Measurements from ENCODE around the gene STAT5A.
A peak's percentile ranks its signal among the peaks of the same experiment; 100 is the strongest.
"Not testable (repeated sequence)": the region's sequence is repeated elsewhere in the genome, so short reads cannot be mapped to it uniquely, and the experiment has no call there.

Gene STAT5A

DNA sequence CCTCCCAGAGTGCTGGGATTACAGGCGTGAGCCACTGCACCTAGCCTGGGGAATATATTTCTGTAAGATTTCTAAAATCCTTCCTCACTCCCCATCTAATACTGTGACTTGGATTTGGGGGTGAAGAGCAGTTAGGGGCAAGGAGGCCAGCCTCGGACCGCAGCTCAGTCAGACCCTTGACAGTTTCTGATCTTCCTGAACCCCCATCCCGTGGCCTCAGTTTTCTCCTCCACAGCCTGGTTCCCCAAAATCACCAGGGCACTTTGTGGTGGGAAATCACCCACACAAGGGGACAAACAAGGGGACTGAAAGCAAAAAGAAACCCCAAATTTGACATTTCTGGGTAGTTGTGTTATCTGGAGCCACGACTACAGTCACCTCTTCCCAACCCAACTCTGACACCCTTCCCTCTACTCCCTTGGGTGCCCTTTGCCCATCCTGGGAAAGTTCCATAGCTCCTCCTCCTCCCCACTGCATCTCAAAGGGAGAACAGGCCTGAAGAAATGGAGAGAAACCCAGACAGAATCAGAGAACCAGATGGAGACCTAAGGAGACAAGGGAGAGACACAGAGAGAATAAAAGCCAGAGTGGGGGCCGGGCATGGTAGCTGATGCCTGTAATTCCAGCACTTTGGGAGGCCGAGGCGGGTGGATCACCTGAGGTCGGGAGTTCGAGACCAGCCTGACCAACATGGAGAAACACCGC lies 2.8 kb upstream of the STAT5A start:
- no peak for DNase-seq (ENCODE audit: low read depth)

- DNase-seq (ENCODE audit: low read depth) = no peak
Observed at GRCh38 chr17:42286411-42287221, 1.7 kb upstream of the STAT5A start.

DNA sequence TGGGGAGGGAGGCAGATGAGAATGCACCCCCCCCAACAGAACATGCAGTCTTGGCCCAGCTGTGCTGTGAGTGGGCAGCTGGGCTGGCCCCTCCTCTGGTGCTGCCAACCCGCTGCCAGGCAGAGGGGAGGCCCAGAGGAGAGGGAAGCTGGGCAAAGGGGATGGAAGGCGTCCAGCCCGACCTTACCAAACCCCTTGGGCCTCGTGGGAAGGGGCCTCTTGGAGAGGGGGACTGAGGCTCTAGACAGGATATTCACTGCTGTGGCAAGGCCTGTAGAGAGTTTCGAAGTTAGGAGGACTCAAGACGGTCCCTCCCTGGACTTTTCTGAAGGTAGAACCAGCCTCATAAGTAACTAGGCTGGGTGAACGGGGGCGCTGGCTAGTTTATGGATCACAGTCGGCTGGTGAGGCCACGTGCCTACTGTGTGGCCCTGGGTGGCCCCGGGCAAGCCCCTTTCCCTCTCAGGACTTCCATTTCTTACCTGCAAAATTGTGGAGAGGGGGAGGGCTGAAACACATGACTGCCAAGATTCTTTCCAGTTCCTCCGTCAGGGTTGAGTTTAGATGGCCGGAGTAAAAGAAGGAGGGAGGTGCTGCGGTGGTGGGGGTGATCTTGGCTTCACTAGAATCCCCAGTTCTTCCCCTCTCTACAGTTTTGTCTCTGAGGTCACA lies 857 bp upstream of the STAT5A start:
- peak; percentile 25 for DNase-seq (ENCODE audit: low read depth)

DNA sequence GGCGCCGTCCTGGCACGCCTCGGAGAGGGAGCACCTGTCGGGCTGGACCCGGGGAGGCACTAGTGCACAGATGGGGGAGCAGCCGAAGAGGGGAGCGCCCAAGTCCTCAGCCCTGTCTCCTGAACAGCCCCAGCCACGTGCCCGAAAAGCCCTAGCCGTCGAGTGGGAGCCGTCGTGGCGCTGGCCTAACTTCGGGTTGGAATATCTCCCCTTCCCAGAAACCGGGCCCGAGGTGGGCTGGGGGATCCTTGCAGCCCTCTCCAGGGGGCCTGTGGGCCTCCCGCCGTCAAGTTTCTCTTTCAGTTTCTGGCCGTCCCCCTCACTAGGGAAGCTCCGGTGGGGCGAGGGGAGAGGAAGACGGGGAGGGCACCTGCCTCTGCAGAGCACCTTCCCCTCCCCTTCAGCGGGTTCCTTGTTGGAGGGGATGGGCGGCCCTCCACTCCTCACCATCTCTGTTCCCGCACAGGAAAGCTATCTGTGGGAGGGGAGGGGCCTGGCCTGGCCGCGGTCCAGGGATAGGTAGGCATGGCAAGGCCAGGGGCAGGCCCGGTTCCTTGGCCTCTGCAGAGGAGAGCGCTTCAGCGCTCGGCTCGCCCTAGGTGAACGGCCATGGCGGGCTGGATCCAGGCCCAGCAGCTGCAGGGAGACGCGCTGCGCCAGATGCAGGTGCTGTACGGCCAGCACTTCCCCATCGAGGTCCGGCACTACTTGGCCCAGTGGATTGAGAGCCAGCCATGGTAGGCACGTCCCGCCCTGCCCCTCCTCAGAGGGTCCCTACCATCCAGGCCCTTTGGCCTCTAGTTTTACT lies 709 bp downstream of the STAT5A start:
- DNase-seq (ENCODE audit: low read depth) = peak; percentile 46

DNA sequence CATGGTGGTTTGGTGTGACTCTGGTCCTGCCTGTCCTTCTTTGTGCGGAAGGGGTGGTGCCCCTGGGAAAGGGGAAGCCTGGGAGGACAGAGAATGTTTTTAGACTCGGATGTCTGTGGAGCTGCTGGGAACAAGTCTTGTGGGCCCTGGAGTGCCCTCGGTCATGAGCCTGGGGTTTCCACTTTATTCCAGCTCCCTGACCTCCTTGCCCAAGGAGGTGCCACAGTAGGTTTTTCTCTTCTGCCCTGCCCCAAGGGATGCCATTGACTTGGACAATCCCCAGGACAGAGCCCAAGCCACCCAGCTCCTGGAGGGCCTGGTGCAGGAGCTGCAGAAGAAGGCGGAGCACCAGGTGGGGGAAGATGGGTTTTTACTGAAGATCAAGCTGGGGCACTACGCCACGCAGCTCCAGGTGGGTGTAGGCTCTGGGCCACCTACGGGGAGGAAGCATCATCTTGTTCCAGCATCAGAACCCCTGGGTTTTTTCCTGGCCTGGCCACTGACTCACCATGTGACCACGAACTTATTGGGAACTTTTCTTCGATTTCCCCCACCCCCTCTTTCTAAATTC lies 1.4 kb downstream of the STAT5A start:
- peak; percentile 59 for DNase-seq (ENCODE audit: low read depth)

DNA sequence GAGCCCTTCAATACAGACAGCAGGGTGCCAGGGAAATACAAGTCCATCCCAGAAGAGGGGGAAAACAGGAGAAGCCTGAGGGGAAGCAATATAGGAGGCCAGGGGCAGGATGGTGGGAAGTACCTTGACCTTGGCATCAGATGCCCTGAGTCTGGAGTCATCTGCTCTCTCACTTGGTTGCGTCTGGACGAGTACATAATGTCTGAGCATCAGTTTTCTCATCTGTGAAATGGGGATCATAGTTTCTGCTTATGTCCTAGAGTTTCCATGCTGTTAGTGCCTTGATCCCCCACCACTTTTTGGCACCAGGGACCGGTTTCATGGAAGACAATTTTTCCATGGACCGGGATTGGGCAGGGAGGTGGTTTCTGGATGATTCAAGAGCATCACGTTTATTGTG lies 2.3 kb downstream of the STAT5A start:
- DNase-seq (ENCODE audit: low read depth) = no peak

- DNase-seq (ENCODE audit: low read depth) = no peak
Observed at GRCh38 chr17:42291129-42291528, 2.8 kb downstream of the STAT5A start.

- DNase-seq (ENCODE audit: low read depth) = no peak
Observed at GRCh38 chr17:42294469-42295398, 6.4 kb downstream of the STAT5A start.

GRCh38 chr17:42296012-42296411 lies 7.7 kb downstream of the STAT5A start:
- no peak for DNase-seq (ENCODE audit: low read depth)

GRCh38 chr17:42297775-42298174 lies 9.5 kb downstream of the STAT5A start:
- not testable (repeated sequence) for DNase-seq (ENCODE audit: low read depth)

DNA sequence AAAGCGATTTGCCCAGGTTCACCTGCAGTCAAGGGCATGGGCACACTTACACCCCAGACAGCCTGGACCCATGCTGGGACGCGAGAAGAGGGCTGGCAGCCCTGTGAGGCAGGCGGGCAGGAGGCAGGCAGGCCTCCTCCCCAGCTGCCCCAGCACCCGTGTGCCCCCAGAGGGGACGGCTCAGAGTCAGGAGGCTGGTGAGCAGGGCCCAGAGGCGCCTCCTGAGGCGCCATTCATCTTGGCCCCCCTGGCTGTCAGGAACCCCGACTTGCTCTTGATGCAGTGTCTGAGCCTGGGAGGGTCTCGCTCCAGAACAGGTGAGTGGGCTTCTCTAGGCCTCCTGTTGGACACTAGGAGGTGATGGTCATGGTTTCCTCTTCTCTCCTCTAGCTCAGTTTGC lies 11.1 kb downstream of the STAT5A start:
- DNase-seq (ENCODE audit: low read depth) = not testable (repeated sequence)

GRCh38 chr17:42299913-42300312 lies 11.6 kb downstream of the STAT5A start:
- not testable (repeated sequence) for DNase-seq (ENCODE audit: low read depth)

GRCh38 chr17:42301022-42301421 lies 12.7 kb downstream of the STAT5A start:
- DNase-seq (ENCODE audit: low read depth) = no peak

- no peak for DNase-seq (ENCODE audit: low read depth)
Observed at GRCh38 chr17:42303694-42304093, 15.4 kb downstream of the STAT5A start.

DNA sequence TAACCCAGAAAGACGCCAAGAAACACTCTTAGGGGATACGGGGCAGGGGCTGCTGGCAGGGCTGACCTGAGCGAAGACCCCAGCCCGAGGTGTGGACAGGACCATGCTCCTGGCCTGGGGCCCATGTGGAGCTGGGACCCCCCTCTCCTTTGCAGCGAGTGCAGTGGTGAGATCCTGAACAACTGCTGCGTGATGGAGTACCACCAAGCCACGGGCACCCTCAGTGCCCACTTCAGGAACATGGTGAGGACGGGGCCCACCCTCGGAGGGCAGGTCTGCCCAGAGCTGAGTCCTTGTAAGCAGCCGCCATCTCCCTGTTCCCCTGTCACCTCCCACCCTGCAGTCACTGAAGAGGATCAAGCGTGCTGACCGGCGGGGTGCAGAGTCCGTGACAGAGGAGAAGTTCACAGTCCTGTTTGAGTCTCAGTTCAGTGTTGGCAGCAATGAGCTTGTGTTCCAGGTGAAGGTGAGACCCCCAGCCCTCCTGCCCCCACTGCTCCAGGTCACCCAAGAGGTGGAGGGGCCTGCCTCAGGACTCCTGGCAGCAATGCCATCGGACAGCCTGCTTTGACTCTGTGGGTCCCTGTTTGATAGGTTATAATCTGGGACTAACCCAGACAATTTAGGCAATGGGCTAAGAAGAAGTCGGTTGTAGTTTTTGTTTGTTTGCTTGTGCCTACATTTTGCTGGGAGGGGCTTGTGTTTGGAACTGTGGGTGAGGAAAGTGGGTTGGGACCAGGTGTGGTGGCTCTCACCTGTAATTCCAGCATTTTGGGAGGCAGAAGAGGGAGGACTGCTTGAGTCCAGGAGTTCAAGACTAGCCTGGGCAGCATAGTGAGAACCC lies 16.1 kb downstream of the STAT5A start:
- no peak for DNase-seq (ENCODE audit: low read depth)

DNA sequence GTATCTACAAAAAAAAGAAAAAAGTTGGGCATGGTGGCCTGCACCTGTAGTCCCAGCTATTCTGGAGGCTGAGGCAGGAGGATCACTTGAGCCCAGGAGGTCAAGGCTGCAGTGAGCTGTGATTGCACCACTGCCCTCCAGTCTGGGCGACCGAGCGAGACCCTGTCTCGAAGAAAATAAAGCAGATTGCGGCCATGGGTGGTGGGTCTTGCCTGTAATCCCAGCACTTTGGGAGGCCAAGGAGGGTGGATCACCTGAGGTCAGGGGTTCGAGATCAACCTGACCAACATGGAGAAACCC lies 16.7 kb downstream of the STAT5A start:
- DNase-seq (ENCODE audit: low read depth) = not testable (repeated sequence)

GRCh38 chr17:42305543-42306384 lies 17.5 kb downstream of the STAT5A start:
- DNase-seq (ENCODE audit: low read depth) = no peak

GRCh38 chr17:42306385-42306667 lies 18.0 kb downstream of the STAT5A start:
- no peak for DNase-seq (ENCODE audit: low read depth)

- DNase-seq (ENCODE audit: low read depth) = no peak
Observed at GRCh38 chr17:42307362-42307927, 19.1 kb downstream of the STAT5A start.

Data from activated T-helper 9 cell treated with anti-CD3 and anti-CD28 coated beads, Interleukin-2, amount 50 U/mL, for 16 hours (primary cell).